H1 (cell line): Measurements from ENCODE around the gene IRF9.

Source experiments
- KDM1A ChIP-seq: fragments of 200-600, 300-600 bp; sonication (generic); IDR thresholded peaks from 2 replicates; pipeline ENCODE4 v1.7.1; 2016; ENCODE audit warnings: mild to moderate bottlenecking, low read length, borderline replicate concordance
- NRF1 ChIP-seq: IDR thresholded peaks from 2 replicates; pipeline ENCODE4 v1.6.1; 2011; ENCODE audit warnings: mild to moderate bottlenecking, low read depth, low read length, improper control_type of control experiment
- POLR2AphosphoS5 ChIP-seq: IDR thresholded peaks from 2 replicates; pipeline ENCODE4 v1.6.1; 2011; ENCODE audit warnings: low read depth, low read length
- ZNF274 ChIP-seq: IDR thresholded peaks from 2 replicates; pipeline ENCODE4 v1.7.0; 2012; ENCODE audit warnings: low read length, borderline replicate concordance; ENCODE audit errors: extremely low read depth

- TF ChIP-seq ZNF274 (no peak), POLR2AphosphoS5 (no peak), NRF1 (no peak), KDM1A (no peak)
Observed at GRCh38 chr14:24132976-24133375, 28.1 kb upstream of the IRF9 start.
